NT2/D1 (cell line): ENCODE results near the gene PAXX.

Source experiments
- SUZ12 ChIP-seq: IDR thresholded peaks from 2 replicates; pipeline ENCODE4 v1.6.1; 2011; ENCODE audit not compliant: insufficient read length, insufficient read depth; ENCODE audit errors: extremely low read depth
- YY1 ChIP-seq: IDR thresholded peaks from 2 replicates; pipeline ENCODE4 v1.6.1; 2011; ENCODE audit not compliant: insufficient read length, insufficient read depth

GRCh38 chr9:136978073-136978864 is 14.0 kb upstream of the PAXX start:
- TF ChIP-seq YY1 (no peak), SUZ12 (no peak)
